ENCODE measurements around the gene LIMS1.

GRCh38 chr2:108589372-108589771 lies 55.1 kb downstream of the LIMS1 start:
- TF ChIP-seq, protein P1, sequence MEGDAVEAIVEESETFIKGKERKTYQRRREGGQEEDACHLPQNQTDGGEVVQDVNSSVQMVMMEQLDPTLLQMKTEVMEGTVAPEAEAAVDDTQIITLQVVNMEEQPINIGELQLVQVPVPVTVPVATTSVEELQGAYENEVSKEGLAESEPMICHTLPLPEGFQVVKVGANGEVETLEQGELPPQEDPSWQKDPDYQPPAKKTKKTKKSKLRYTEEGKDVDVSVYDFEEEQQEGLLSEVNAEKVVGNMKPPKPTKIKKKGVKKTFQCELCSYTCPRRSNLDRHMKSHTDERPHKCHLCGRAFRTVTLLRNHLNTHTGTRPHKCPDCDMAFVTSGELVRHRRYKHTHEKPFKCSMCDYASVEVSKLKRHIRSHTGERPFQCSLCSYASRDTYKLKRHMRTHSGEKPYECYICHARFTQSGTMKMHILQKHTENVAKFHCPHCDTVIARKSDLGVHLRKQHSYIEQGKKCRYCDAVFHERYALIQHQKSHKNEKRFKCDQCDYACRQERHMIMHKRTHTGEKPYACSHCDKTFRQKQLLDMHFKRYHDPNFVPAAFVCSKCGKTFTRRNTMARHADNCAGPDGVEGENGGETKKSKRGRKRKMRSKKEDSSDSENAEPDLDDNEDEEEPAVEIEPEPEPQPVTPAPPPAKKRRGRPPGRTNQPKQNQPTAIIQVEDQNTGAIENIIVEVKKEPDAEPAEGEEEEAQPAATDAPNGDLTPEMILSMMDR (IDR thresholded peaks at IDR 0.05) = no peak
- TF ChIP-seq POLR2A (IDR thresholded peaks at IDR 0.05) = no peak
